ENCODE measurements around the gene IP6K1.

The IP6K1 gene

GRCh38 chr3:49793486-49794085 lies 7.2 kb upstream of the IP6K1 start:
- no peak for DNase-seq (ENCODE audit: low read depth)
- no peak overlapping the region for H3K4me3 ChIP-seq (replicated peaks; ENCODE audit: low read depth, low read length)

GRCh38 chr3:49792371-49793150 lies 6.2 kb upstream of the IP6K1 start:
- no peak for DNase-seq (ENCODE audit: low read depth)
- no peak for TF ChIP-seq CTCF (IDR thresholded peaks at IDR 0.05; ENCODE audit: low read length, missing control alignments)
- H3K4me3 ChIP-seq (replicated peaks; ENCODE audit: low read depth, low read length): no peak overlapping the region

More at GRCh38 chr3:49793486-49794085, 7.2 kb upstream of the IP6K1 start:
- TF ChIP-seq CTCF (IDR thresholded peaks at IDR 0.05; ENCODE audit: low read length, missing control alignments): no peak

- no peak for DNase-seq (ENCODE audit: low read depth)
- TF ChIP-seq CTCF (IDR thresholded peaks at IDR 0.05; ENCODE audit: low read length, missing control alignments): no peak
- H3K4me3 ChIP-seq (replicated peaks; ENCODE audit: low read depth, low read length): no peak overlapping the region
Measured at GRCh38 chr3:49791571-49791970, 5.2 kb upstream of the IP6K1 start.

GRCh38 chr3:49790626-49791411 lies 4.5 kb upstream of the IP6K1 start:
- H3K4me3 ChIP-seq (replicated peaks; ENCODE audit: low read depth, low read length): no peak overlapping the region
- no peak for DNase-seq (ENCODE audit: low read depth)
- no peak for TF ChIP-seq CTCF (IDR thresholded peaks at IDR 0.05; ENCODE audit: low read length, missing control alignments)

GRCh38 chr3:49788056-49788455 lies 1.7 kb upstream of the IP6K1 start:
- no peak for DNase-seq (ENCODE audit: low read depth)
- no peak for TF ChIP-seq CTCF (IDR thresholded peaks at IDR 0.05; ENCODE audit: low read length, missing control alignments)
- H3K4me3 ChIP-seq (replicated peaks; ENCODE audit: low read depth, low read length): no peak overlapping the region

DNA sequence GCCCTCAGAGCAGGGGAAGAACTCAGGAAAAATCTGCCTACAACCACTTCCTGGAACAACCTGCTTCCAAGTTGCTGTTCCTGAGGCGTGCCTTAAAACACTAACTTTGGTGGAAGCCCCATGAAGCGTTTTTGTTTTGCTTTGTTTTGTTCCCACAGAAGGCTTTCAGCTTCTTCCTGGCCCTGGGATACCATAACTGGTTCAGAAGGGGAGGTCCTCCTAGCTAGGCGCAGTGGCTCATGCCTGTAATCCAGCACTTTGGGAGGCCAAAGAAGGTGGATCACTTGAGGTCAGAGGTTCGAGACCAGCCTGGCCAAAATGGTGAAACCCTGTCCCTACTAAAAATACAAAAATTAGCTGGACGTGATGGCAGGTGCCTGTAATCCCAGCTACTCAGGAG lies 1.2 kb upstream of the IP6K1 start:
- no peak for DNase-seq (ENCODE audit: low read depth)
- no peak for TF ChIP-seq CTCF (IDR thresholded peaks at IDR 0.05; ENCODE audit: low read length, missing control alignments)
- H3K4me3 ChIP-seq (replicated peaks; ENCODE audit: low read depth, low read length): no peak overlapping the region
